Daoy (cell line): ENCODE results near the gene CHODL. TPM values are rescaled to one million over a fixed set of nuclear protein-coding genes. Genes with fewer than 3 reads are reported as not detected.

ENCODE experiments used
- DNase-seq: peaks from one replicate; pipeline ENCODE4 v3.0.0-alpha.2; 2015; ENCODE audit warnings: low read depth
- total RNA-seq: library from RNA; depleted of rRNA; stranded (reverse); fragments of >200 nt; shearing (Covaris generic); gene quantifications from 2 replicates; pipeline ENCODE4 v1.2.3, GENCODE V29; 2014; rRNA removed

The CHODL gene
- total RNA-seq, 1 experiment from 2014 or later = 0.29 TPM

GRCh38 chr21:18289876-18290275 is 45.2 kb downstream of the CHODL start:
- DNase-seq = no peak

GRCh38 chr21:18294100-18294499 is 49.5 kb downstream of the CHODL start:
- DNase-seq = no peak

GRCh38 chr21:18298228-18298627 is 53.6 kb downstream of the CHODL start:
- no peak for DNase-seq

Other genes starting within 250 kb of the CHODL start
- gene TMPRSS15, start 159.0 kb downstream of the CHODL start, total RNA-seq = 0.03 and 0.23 TPM in 2 replicates